GM12878 (cell line): ENCODE data around the gene PLEKHA5. TPM values are rescaled to one million over a fixed set of nuclear protein-coding genes. Genes with fewer than 3 reads are reported as not detected.
"Not testable (repeated sequence)": the region's sequence is repeated elsewhere in the genome, so short reads cannot be mapped to it uniquely, and the experiment has no call there.

ENCODE experiments used
- ATAC-seq: fragments of 200-7000 bp; cut with Tn5 transposase; 3 replicates; pipeline ENCODE4 v1.9.1; 2020; ENCODE audit warnings: mild to moderate bottlenecking, moderate library complexity
- BruUV-seq: library from RNA; stranded (reverse); fragments of 400-500 nt; replicated peaks from 2 replicates; lab custom pipeline; 2021; lab: Mats Ljungman, UMichigan
- CTCF ChIA-PET: fragments of 300-600 bp; sonication (Branson Sonifier 250); formaldehyde crosslinking; extraction: SDS; loops from one replicate; lab custom pipeline; 2021; ENCODE audit warnings: inconsistent platforms; lab: Yijun Ruan, JAX
- POLR2A ChIA-PET: fragments of 350-600 bp; formaldehyde crosslinking; extraction: SDS; loops from one replicate; lab custom pipeline; 2021; ENCODE audit warnings: inconsistent platforms; lab: Charles Lee
- RAD21 ChIA-PET: fragments of 300-600 bp; sonication (Branson Sonifier 250); formaldehyde crosslinking; loops from one replicate; lab custom pipeline; 2023; ENCODE audit warnings: antibody characterized with exemption; ENCODE audit not compliant: unreplicated experiment; lab: Charles Lee
- SMC1A ChIA-PET: fragments of 300-600 bp; sonication (Branson Sonifier 250); formaldehyde crosslinking; loops from one replicate; lab custom pipeline; 2023; ENCODE audit not compliant: unreplicated experiment, uncharacterized antibody; lab: Charles Lee
- DNase-seq: peaks from one replicate; pipeline ENCODE4 v3.0.0-alpha.2; 2011; ENCODE audit warnings: low read depth, low spot score
- FAIRE-seq: peaks from 3 replicates; lab custom pipeline; 2011; peaks lifted over from hg19 to GRCh38; lab: Jason Lieb, UNC
- H2AFZ ChIP-seq: 2 replicates; pipeline ENCODE4 v1.6.0; 2011; ENCODE audit warnings: low read depth, low read length, control low read depth; ENCODE audit not compliant: control insufficient read depth
- H3K27ac ChIP-seq: 2 replicates; pipeline ENCODE4 v1.5.1; 2011; ENCODE audit warnings: control low read depth; ENCODE audit not compliant: control insufficient read depth, insufficient read depth
- H3K27me3 ChIP-seq, 2 experiments: replicated peaks in 1 of 2; 2 replicates each; pipeline versions ENCODE4 v1.6.0 to v1.6.1; 2011; ENCODE audit warnings: low read length in 1 of 2; ENCODE audit not compliant: control insufficient read depth in 2 of 2, insufficient read depth in 2 of 2
- H3K36me3 ChIP-seq, 2 experiments: 2 replicates each; pipeline ENCODE4 v1.5.1; 2011; ENCODE audit warnings: low read length in 1 of 2; ENCODE audit not compliant: control insufficient read depth in 2 of 2, insufficient read depth in 2 of 2
- H3K4me1 ChIP-seq: 2 replicates; pipeline ENCODE4 v1.6.1; 2011; ENCODE audit warnings: mild to moderate bottlenecking, low read length, moderate library complexity, mixed read lengths; ENCODE audit not compliant: control insufficient read depth, insufficient read depth
- H3K4me2 ChIP-seq: 2 replicates; pipeline ENCODE4 v1.6.0; 2011; ENCODE audit warnings: control low read depth; ENCODE audit not compliant: control insufficient read depth, insufficient read depth
- H3K4me3 ChIP-seq: fragments of 200-600 bp; sonication (generic); 2 replicates; pipeline ENCODE4 v1.5.1; 2016
- H3K79me2 ChIP-seq: 2 replicates; pipeline ENCODE4 v1.6.0; 2011; ENCODE audit warnings: low read length; ENCODE audit not compliant: control insufficient read depth, insufficient read depth
- H3K9ac ChIP-seq: 2 replicates; pipeline ENCODE4 v1.8.0; 2011; ENCODE audit warnings: low read length, control low read depth, mixed read lengths; ENCODE audit not compliant: control insufficient read depth, insufficient read depth
- H3K9me3 ChIP-seq: replicated peaks from 3 replicates; pipeline ENCODE4 v1.5.1; 2011; ENCODE audit warnings: mild to moderate bottlenecking, low read length; ENCODE audit not compliant: control insufficient read depth, insufficient read depth
- H4K20me1 ChIP-seq: 2 replicates; pipeline ENCODE4 v1.6.0; 2011; ENCODE audit not compliant: control insufficient read depth, insufficient read depth
- BMI1 ChIP-seq: fragments of 450-650 bp; IDR thresholded peaks from 2 replicates; pipeline ENCODE4 v1.6.1; 2016; ENCODE audit warnings: mild to moderate bottlenecking, moderate library complexity, borderline replicate concordance
- CREM ChIP-seq: IDR thresholded peaks from 2 replicates; pipeline ENCODE4 v1.6.1; 2014; ENCODE audit warnings: antibody characterized with exemption, low read depth
- NFIC ChIP-seq: IDR thresholded peaks from 2 replicates; pipeline ENCODE4 v1.6.1; 2012; ENCODE audit warnings: low read depth, mild to moderate bottlenecking, inconsistent platforms, low read length, moderate library complexity
- PAX5 ChIP-seq: IDR thresholded peaks from 2 replicates; pipeline ENCODE4 v1.6.1; 2011; ENCODE audit warnings: low read depth, low read length, borderline replicate concordance
- RBBP5 ChIP-seq: fragments of 200-600 bp; sonication (generic); conservative IDR thresholded peaks from 2 replicates; pipeline ENCODE4 v1.6.1; 2016
- SMAD5 ChIP-seq: IDR thresholded peaks from 2 replicates; pipeline ENCODE4 v1.6.1; 2016; ENCODE audit warnings: antibody characterized with exemption, low read depth
- SMARCA5 ChIP-seq: fragments of 450-650 bp; IDR thresholded peaks from 2 replicates; pipeline ENCODE4 v1.6.1; 2017; ENCODE audit warnings: mild to moderate bottlenecking
- SRF ChIP-seq, 2 experiments: IDR thresholded peaks; 2 replicates each; pipeline ENCODE4 v1.6.1; 2011; ENCODE audit warnings: low read depth in 2 of 2, low read length in 2 of 2, mild to moderate bottlenecking in 1 of 2, moderate library complexity in 1 of 2
- WRNIP1 ChIP-seq: IDR thresholded peaks from 2 replicates; pipeline ENCODE4 v1.6.1; 2011; ENCODE audit warnings: low read depth, low read length, improper control_type of control experiment, borderline replicate concordance
- WGBS: methylation state at CpG from one replicate; pipeline ENCODE4 v1.1.6; 2016; ENCODE audit warnings: low lambda C conversion rate; ENCODE audit not compliant: insufficient replicate concordance, insufficient coverage; ENCODE audit errors: missing lambda C conversion rate; 5-methylcytosine and 5-hydroxymethylcytosine counted together
- in situ Hi-C: fragments of 300-500 bp; cut with MboI; formaldehyde crosslinking; loops from 9 replicates; pipeline ENCODE4 v1.14.3; 2018; ENCODE audit warnings: mixed read lengths
- intact Hi-C: fragments of 100-400 bp; cut with micrococcal nuclease; formaldehyde crosslinking; loops from one replicate; pipeline ENCODE4 v1.14.2; 2022; ENCODE audit not compliant: unreplicated experiment
- polyA plus RNA-seq, 11 experiments: library from polyadenylated mRNA; depleted of rRNA in 4 of 11; unstranded in 6 of 11; stranded (reverse) in 5 of 11; fragments of >200 nt; fragmentation: Nextera tagmentation in 4 of 11; fragmentation: Illumina TruSeq in 1 of 11; extraction: Ambion mirVana in 4 of 11; extraction: Trizol in 1 of 11; gene quantifications; 1 replicate in 1 of 11; 2 replicates in 10 of 11; pipeline versions ENCODE4 v1.2.1 to v1.2.3, GENCODE V29; 2011 to 2016; ENCODE audit warnings: inconsistent platforms in 2 of 11, missing spikeins in 2 of 11, low read depth in 1 of 11
- total RNA-seq, 4 experiments: library from RNA; depleted of rRNA in 3 of 4; stranded (reverse); fragments of >200 nt in 3 of 4; fragmentation: Illumina TruSeq in 1 of 4; extraction: Trizol in 1 of 4; gene quantifications; 2 replicates each; pipeline versions ENCODE4 v1.2.1 to v1.2.3, GENCODE V29; 2013 to 2021
- TF ChIP-seq, protein P1 (sequence below): IDR thresholded peaks from 2 replicates; pipeline ENCODE4 v1.6.1; 2012; ENCODE audit warnings: low read depth, low read length, improper control_type of control experiment

Gene PLEKHA5
- total and polyA plus RNA-seq, 10 of the 15 experiments (the other 5 are each of a cell fraction or from before 2014, with no cell fraction given): 0.09 to 0.33 (median 0.18) TPM; not detected in 3

DNA sequence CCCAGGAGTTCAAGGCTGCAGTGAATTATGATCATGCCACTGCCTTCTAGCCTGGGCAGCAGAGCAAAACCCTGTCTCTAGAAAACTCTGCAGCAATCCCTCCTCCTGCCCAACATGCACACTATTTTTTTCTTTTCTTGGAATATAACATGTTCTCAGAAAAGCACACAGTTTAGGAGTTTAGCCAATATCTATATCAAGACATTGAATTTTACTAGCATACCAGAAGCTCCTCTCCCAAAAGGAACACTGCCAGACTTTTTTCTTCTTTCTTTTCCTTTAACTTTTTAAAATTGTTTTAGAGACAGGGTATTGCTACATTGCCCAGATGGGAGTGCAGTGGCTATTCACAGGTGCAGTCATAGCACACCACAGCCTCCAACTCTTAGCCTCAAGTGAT is 202.7 kb downstream of the PLEKHA5 start (continued):
- TF ChIP-seq SMARCA5: no peak
- TF ChIP-seq NFIC: no peak
- TF ChIP-seq PAX5: no peak
- TF ChIP-seq BMI1: no peak
- TF ChIP-seq, protein P1, sequence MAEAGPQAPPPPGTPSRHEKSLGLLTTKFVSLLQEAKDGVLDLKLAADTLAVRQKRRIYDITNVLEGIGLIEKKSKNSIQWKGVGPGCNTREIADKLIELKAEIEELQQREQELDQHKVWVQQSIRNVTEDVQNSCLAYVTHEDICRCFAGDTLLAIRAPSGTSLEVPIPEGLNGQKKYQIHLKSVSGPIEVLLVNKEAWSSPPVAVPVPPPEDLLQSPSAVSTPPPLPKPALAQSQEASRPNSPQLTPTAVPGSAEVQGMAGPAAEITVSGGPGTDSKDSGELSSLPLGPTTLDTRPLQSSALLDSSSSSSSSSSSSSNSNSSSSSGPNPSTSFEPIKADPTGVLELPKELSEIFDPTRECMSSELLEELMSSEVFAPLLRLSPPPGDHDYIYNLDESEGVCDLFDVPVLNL: no peak
- no peak for TF ChIP-seq CREM
- TF ChIP-seq WRNIP1: no peak
- TF ChIP-seq RBBP5: no peak
- TF ChIP-seq SMAD5: no peak
- TF ChIP-seq, all 136 proteins: peak for 0

DNA sequence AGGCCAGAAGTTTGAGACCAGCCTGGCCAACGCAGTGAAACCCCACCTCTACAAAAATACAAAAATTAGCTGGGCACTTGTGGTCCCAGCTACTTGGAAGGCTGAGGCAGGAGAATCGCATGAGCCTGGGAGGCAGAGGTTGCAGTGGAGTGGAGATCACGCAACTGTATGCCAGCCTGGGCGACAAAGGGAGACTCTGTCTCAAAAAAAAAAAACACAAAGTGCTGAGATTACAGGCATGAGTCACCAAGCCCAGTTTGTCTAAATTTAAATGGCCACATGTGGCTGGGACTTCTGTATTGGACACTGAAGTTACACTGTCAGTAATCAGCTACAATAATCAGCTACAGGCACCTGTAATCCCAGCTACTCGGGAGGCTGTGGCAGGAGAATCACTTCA is 208.9 kb downstream of the PLEKHA5 start:
- no peak overlapping the region for H2AFZ ChIP-seq
- no peaks in the 10 kb centered on the region for H3K4me1 ChIP-seq
- TF ChIP-seq SRF (IDR thresholded peaks at IDR 0.05; ENCODE audit: low read depth in 2 of 2, low read length in 2 of 2): no peak
- SMC1A ChIA-PET: interaction anchor here (0.6 to 0.7 kb wide), 2 partner anchors 30 to 1060 kb away, joined by 3 read pairs; no protein-coding TSS in a partner anchor
- ATAC-seq (no peak), FAIRE-seq (no peak), DNase-seq (no peak)
- CTCF ChIA-PET: interaction anchor here (0.6 kb wide), 1 partner anchor 348 kb away, joined by 3 read pairs; no protein-coding TSS in a partner anchor
- 45% methylated on average over 5 of the region's 5 CpGs for WGBS
- in situ Hi-C loops (no loop called here), intact Hi-C loops (no loop called here)
- H3K4me2 ChIP-seq: no peak overlapping the region
- H3K9ac ChIP-seq: no peak overlapping the region
- H3K36me3 ChIP-seq: no peaks in the 10 kb centered on the region
- H3K27me3 ChIP-seq: no peaks in the 10 kb centered on the region
- POLR2A ChIA-PET: no interaction called here
- H3K4me3 ChIP-seq: no peak overlapping the region
- no peaks in the 10 kb centered on the region for H4K20me1 ChIP-seq
- no peak overlapping the region for H3K27ac ChIP-seq
- no peaks in the 10 kb centered on the region for H3K79me2 ChIP-seq
- H3K9me3 ChIP-seq: no peaks in the 10 kb centered on the region
- RAD21 ChIA-PET: no interaction called here
- BruUV-seq: no TSS peak

DNA sequence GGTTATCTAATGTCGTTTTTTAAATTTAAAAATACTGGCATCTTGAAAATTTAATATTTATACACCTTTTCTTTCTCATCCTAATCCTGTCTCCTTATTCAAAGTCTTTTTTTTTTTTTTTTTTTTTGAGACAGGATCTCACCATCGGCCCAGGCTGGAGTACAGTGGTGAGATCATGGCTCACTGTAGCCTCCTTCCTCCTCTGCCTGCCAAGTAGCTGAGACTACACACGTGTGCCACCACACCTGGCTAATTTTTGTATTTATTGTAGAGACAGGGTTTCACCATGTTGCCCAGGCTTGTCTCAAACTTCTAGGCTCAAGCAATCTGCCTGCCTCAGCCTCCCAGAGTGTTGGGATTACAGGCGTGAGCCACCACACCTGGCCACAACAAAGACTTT is 221.3 kb downstream of the PLEKHA5 start:
- H4K20me1 ChIP-seq, DNase-seq, H2AFZ ChIP-seq, ATAC-seq, CTCF ChIA-PET, FAIRE-seq, H3K27me3 ChIP-seq, H3K4me3 ChIP-seq, H3K27ac ChIP-seq, intact Hi-C loops, H3K79me2 ChIP-seq, H3K36me3 ChIP-seq, in situ Hi-C loops, H3K9ac ChIP-seq, BruUV-seq, H3K4me1 ChIP-seq, H3K9me3 ChIP-seq, H3K4me2 ChIP-seq: not testable (repeated sequence)
- SMC1A ChIA-PET: interaction anchor here (0.9 kb wide), 1 partner anchor 10 kb away, joined by 3 read pairs; no protein-coding TSS in a partner anchor
- WGBS: 0% methylated on average over 2 of the region's 4 CpGs
- POLR2A ChIA-PET: interaction anchor here (0.7 kb wide), 1 partner anchor 714 kb away, joined by 3 read pairs; no protein-coding TSS in a partner anchor
- RAD21 ChIA-PET: interaction anchor here (0.7 kb wide), 1 partner anchor 1112 kb away, joined by 4 read pairs; no protein-coding TSS in a partner anchor
